DMS53 treated with DMSO at 0.1 percent for 48 hours (cell line): Measurements from ENCODE around the gene PRKN.

Experiments used
- DNase-seq: peaks from one replicate; lab custom pipeline; 2025; ENCODE audit not compliant: unreplicated experiment; lab: John Stamatoyannopoulos, UW

PRKN gene

DNA sequence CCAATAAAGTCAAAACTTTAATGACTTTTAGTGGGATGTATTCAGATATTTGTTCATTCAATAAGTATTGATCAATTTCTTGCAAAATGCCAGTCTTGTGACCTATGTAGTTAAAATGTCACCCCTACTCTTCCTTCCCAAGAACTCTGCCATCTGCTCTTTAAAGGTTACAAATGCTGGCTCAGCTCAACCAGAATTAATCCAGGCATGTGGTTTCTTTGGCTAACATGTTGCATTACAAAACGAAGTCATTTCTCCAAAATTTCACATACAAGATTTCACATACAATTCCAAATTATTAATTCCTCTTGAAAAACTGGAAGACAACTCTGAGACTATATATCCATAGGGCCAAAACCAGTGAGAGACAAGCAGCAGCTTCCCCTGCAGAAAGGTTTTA is 395.7 kb downstream of the PRKN start:
- no peak for DNase-seq

DNA sequence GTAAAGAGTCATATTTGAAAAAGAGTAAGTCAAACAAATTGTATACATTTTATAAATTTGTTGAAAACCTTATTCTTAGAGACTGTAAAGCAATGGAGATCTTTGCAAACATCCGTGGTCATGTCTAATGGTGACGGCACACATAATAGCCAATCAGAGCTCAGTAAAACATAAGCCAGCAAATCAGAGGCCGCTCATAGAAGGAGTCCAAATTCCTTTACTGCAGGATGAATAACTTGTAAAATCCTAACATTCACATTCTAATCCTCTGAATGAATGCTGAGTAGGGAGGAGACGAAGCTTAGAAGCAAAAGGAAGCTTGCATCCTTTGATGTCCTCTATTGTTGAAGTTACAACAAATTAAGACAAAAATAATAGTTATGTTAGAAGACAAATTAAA is 401.7 kb downstream of the PRKN start:
- DNase-seq: no peak

DNA sequence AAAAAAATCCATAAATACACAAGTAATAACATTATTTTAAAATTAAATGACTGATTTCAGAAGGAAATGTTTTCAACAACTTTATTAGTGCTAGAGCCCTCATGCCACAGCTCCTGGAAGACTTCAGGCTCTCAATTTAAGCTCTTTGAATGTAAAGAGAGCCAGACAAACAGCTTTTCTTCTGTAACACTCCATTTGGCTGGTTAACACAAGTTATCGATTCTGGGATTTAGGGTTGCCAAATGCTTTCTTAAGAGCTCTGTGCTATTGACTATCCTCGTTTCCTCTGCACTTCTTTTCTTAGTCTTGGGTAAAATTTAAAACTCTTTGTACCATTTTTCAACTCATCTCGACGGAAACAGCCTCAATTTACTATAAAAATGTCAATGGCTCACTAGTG is 402.5 kb downstream of the PRKN start:
- no peak for DNase-seq

DNA sequence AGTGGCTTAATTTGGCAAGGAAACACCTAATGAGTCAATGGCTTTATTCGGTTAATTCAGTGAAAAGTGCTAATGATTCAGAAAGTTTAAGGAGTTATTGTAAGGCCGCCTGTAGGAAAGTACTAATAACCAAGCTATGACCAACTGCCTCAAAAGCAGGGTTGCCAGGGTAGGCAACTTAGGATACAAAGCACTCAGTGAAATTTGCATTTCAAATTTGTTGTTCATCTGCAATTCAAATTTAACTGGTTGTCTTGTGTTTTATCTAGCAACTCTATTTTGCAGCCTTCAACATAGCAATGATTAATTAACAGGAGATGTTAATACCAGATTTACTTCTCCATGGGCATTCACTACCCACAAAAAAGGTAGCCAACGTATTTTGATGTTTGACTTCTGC is 412.3 kb downstream of the PRKN start:
- DNase-seq: no peak

DNA sequence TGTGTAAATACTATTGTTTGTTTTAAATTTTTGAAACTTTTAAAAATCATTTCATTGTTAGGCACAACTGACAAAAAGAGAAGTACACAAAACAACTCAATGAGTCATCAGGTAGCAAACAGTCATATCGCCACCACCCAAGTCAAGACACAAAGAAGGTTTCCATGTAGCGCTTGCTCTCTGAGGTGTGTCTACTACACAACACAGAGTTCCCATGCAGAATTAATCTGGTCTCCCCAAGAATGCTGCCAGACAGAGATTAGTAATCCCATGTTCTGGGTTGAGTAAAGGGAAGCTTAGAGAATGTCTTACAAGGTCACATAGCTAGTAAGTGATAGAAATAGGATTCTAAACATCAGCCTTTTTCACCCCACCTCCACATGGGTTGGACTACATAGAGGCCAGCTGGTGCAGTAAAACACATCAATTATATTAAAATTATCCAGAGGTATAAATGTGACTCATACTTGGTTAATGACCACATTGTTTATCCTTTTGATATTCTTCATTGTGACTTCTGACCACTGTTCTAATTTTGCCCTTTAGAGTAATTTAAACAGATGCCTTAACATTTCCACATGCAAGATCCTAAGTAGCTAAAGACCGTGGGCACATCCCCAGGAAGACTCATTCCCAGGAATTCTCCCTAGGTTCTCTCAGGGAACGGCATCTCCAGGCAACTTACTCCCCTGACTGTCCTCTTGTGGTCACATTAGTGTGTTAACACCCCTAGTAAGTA is 413.5 kb downstream of the PRKN start:
- DNase-seq: peak; percentile 1

DNA sequence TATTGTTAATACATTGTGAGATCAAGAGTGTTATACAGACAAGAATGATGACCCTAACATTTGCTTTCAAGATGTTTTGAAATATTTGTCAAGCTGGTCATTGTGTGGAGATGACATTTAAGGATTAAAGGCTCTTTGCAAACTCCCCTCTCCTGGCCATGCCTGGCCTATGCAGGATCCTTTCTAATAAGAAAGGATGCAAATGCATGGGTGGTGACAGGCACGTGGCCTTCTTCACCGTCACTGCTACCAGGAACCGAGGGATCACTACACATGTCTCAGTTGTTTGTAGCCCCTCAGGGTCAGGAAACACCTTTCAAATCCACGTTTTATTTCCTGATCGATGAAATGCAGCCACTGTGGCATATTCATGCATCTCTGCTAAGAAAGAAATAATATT is 419.7 kb downstream of the PRKN start:
- no peak for DNase-seq

DNA sequence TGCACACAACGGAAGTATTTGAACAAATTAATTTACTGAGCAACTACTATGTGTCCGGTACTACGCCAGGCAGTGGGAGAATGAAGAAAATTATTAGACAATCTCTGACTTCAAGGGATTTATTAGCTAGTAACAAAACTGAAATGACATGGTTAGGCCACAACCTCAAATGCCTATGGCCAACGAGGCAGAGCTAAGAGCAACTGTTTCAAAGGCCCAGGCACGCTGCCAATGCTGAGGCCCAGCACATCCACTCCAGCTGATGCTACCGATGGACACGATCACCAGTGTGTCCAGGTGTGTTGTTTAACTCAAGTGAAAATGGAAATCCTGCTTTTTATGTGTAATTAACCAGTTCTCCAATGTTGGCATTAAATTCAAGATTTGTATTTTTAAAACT is 420.9 kb downstream of the PRKN start:
- no peak for DNase-seq

DNA sequence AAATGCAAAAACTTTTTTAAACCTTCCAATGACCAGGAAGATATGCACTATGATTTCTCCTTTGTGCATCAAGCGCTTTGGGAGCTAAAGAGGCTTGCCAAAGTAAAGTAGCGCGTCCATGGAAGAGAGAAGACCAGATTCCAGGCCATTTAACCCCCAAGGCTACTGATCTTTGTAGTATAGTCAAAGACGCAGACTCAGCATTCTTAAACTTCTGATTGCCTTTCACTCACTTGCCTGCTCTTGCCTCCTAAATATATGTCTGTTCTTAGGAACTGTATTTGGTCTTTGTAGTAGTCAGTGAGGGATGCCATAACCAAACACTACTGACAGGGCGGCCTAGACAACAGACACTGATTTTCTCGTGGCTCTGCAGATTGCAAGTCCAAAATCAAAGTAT is 426.4 kb downstream of the PRKN start:
- DNase-seq: no peak

DNA sequence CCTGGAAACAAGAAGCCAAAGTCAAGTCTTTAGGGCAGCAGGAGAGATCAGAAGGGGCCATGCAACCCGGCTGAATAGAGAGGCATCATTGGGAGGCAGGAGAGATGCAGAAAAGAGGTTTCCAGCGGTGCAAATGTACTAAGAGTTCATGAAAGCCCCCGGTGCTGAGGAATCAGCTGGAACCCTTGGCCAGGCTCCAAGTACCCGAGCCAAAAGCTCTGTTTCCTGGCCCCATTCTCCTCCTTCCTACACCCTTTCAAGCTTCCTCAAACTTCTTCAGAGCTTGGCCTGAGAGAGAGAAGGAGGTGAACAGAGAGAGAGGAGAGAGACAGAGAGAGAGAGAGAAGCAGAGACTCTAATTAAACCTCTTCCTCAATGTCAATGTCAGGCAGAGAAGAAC is 433.5 kb downstream of the PRKN start:
- DNase-seq: no peak

DNA sequence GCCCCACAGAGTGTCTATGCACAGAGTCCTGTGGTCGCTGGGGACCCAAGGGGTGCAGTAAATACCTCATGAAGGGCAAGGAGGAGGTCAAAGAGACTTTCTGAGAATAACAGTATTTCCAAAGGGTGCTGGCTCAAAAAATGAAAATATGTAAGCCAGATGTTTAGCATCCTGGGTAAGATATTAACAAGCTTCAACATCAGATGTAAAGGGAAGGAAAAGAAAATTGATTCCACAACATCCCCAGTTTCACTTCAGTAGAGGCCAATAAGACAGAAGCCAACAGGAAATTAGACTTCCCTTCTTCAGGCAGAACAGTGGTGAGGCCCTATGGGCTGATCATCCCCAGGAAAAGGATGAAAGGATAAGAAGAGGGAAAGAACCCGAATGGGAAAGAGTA is 434.7 kb downstream of the PRKN start:
- no peak for DNase-seq

DNA sequence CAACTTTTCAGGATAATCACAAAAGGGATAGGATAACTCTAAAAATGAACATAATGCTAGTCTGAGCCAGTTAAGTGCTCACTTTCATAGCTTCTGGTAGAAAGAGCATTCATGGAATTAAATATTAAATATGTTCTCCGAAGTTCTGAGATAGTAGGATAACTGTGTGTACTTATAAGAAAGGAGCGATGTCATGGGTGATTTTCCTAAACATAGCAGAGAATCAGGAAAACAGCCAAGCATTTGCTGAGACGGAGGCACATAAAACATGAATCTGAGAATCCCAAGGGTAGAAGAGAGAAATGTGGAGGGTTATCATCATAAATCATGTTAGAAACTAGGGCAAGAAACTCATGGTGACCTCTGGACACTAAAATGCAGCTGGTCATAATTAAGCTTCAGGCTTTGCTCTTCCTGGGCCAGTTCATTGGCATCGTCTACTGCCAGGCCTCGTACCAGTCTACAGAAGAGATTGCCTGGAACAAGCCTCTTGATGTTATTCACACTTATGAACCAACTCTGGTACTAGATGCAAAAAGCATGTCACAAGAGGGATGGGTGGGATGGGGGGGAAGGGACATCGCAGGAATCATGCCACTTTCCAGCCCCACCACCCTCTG is 436.6 kb downstream of the PRKN start:
- DNase-seq: no peak

DNA sequence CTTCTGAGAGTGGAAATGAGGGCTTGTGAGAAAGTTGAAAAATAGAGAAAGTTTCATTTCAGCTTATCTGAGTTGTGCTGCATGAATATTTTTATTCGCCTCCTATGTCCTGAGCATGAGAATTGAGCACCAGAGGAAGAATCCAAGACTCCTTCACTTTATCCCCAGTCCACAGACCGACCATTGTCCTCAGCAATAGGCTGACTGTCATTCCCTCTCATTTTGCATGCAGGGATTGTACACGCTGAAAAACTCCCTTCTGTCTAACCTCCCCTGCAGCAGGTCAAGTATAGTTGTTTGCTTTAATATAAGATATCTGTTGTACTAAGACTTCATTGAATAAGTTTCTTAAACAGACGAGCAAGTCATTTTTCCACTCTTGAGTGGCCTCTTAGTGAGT is 437.6 kb downstream of the PRKN start:
- no peak for DNase-seq

DNA sequence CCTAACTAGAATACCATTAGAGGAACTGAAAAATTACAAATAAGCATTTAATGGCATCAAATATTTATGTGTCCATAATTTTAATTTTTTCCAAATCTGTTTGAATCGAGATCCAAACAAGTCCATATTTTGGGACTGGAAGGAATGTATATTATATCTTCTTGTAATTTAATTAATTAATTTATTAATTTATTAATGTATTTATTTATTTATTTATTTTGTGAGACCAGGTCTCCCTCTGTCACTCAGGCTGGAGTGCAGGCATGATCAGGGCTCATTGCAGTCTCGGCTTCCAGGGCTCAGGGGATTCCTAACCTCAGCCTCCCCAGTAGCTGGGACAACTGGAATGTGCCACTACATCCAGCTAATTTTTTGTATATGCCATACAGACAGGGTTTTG is 453.6 kb downstream of the PRKN start:
- no peak for DNase-seq

DNA sequence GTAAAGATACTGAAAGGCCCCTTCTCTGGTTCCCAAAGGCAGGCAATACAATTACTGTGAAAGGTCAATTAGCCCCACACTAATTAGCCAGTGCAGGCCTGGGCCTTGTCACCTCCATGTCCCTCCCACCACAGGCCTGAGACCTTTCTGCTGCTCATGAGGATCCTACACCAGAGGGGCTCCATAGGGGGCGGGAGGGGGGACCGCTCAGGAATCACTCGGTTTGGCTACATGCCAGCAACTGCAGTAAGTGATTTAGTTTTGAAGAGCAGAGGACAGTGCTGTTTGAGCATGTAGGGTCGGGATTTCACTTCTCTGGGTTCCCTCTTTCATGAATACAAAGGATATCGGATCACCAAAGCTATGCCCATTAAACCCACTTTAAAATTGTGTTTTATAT is 455.6 kb downstream of the PRKN start:
- no peak for DNase-seq

DNA sequence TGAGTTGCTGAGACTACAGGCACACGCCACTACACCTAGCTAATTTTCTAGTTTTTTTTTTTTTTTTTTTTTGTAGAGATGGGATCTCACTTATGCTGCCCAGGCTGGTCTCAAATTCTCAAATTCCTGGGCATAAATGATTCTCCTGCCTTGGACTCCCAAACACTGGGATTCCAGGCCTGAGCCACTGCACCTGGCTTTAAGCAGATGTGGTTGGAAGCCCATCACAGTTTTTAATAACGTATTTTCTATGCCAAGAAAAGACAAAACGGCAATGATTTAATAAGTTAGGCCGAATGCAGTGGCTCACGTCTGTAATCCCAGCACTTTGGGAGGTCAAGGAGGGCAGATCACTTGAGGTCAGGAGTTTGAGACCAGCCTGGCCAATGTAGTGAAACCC is 456.6 kb downstream of the PRKN start:
- DNase-seq: no peak

DNA sequence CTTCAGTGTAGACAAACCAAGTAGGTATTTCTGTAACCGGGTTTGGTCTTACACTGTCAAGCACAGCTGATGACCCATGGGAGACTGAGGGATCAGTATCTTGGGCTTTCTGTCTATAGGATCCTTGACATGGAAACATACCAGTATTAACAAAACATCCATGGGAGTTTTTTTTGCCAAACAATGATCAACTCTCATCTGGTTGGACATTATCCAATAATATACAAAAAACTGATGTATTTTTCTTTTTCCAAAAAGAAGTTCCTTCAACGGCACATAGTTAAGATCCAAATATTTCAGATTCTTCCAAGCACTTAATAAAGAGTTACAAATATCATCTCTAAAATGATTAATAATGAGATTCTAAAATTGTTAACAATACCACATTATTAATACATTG is 459.9 kb downstream of the PRKN start:
- DNase-seq: no peak

DNA sequence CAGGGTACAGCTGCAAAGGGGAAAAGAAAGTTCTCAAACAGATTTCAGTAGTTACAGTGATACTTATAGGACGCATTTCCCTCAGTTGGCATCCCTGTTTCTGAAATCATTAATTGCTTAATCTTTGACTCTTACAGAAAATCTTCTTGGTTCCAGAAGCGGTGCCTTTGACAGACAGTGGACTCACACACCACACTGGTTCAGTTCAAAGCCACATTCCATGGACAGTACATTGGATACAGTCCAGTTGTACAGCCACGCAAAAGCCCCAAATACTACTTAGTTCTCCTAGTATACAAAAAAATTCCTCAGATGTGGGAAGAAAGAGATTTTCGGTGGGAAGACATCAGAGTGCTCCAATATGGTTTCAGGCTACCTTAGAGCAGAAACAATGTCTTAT is 460.4 kb downstream of the PRKN start:
- no peak for DNase-seq

DNA sequence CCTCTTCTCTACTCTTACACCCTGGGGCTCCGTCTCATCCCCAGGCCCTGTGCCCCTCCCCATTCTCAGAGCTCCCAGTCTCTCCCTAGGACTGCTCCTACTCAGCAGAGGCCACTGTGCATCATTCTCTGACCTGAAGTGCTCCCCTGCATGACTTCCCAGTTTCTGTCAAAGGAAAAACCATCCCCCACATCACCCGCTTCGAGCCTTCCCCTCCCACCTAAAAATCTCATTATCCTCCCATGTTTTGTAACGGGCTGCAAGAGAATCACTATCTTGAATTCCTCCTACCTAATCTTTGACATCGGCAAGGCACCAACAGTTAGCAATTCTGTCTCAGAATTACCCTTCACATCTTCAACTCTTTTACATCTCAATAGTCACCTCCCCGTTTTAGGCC is 463.0 kb downstream of the PRKN start:
- no peak for DNase-seq

DNA sequence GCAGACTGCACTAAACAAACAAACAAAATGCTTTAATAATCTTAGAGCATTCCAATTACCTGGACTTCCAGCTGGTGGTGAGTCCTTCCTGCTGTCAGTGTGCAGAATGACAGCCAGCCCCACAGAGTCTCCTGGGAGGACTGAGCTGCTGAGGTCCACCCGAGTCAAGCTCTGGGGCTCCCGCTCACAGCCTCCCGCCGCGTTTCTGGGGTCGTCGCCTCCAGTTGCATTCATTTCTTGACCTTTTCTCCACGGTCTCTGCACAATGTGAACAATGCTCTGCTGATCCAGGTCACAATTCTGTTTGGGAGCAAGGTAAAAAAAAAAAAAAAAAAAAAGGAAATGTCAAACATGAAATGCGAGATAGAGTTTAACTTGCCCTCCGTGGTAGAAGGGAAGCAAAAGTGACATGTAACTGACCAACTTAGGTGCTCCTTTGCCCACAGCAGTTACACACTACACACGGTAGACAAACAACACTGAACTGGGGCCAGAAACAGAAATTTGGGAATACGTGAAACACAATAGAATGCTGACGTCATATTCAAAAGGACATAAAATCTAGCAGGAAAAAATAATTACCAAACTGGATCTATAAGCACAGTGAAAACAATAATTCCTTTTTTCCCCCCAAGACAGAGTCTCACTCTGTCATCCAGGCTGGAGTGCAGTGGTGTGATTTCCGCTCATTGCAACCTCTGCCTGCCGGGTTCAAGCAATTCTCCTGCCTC is 464.9 kb downstream of the PRKN start:
- DNase-seq: no peak

DNA sequence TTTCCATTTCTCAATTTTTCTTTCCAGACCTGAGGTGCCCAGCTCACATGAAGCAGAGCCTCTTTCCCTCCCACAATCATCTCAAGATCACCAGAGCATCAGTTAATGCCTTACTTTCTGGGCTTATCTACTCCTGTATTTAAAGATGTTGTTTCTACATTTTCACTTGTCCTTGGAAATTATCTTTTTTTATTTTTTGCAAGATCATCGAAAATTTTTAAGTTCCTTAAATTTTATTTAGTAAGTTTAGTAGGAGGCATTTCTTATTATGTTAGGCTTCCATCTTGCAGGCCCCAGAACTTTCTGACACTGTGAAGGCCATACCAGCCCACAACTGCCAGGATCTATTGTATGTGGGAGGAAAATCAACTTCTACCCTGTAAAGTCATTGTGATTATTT is 466.0 kb downstream of the PRKN start:
- no peak for DNase-seq

DNA sequence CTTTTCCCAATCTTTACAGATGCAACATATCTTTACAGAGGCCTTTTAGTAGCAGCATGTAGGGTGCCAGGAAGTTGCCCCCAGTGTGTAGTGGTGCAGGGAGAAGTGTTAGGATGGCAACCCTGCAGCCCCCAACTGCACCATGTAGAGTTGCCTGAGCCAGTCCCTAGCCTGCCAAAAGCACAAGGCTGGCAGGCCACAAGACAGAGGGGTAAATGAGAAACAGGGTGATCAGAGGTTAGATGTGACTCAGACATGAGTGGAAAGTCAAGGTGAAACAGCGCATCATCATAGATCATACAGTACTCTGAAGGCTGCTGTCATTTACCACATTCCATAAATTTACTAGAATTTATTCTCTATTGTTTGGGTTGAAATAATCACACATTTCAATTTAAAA is 467.5 kb downstream of the PRKN start:
- DNase-seq: no peak

DNA sequence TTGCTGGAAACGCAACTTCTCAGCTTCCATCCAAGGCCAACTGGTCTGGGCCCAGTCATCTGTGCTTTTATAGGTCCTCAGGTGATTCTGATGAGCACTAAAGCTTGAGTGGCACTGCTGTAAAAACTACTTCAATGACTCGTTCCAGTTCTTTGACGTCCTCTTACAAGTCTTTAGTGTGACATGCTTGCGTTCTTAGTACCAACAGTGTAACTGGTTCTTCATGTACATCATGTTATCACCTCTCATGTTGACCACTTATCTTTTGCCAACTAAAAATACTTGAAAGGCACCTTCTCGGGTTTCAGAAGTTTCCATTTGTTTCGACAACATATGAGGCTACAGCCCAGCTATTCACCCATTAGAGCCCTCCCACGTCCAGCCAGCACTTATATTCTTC is 468.9 kb downstream of the PRKN start:
- no peak for DNase-seq

DNA sequence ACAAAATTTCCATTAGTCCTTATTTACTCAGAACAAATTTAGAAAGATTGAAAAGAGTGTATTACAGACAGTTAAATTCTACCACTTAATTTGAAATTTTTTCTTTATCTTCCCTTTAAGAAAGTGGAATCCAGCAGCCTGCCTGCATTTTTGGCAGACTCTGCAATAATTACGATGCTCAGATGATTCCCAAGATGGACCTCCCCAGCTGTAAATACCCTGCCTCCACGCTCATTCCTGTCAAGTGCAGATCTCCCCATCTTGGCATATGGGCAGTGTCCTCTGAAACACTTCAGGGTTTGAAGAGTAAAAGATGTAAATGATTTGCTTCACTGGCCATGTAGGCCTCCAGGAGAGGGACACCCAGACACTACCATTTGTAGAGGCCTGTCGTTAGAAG is 471.2 kb downstream of the PRKN start:
- DNase-seq: no peak
